Sigmoid colon (tissue), 7 donors: Measurements from ENCODE around the gene PDLIM5. TPM values are rescaled to one million over a fixed set of nuclear protein-coding genes. Genes with fewer than 3 reads are reported as not detected.
A peak's percentile ranks its signal among the peaks of the same experiment; 100 is the strongest.
"Not testable (repeated sequence)": the region's sequence is repeated elsewhere in the genome, so short reads cannot be mapped to it uniquely, and the experiment has no call there.

Experiments
- DNase-seq: peaks from one replicate; pipeline ENCODE4 v3.0.0-alpha.2; 2019
- H3K27ac ChIP-seq, 4 donors: fragments of 200-600 bp; sonication (generic); one replicate each; pipeline ENCODE4 v1.5.1; 2016 to 2019; ENCODE audit warnings: mild to moderate bottlenecking in 1 of 4
- H3K27me3 ChIP-seq, 3 donors: fragments of 200-600 bp; sonication (generic); one replicate each; pipeline ENCODE4 v1.5.1; 2019; ENCODE audit warnings: mild to moderate bottlenecking in 1 of 3
- H3K36me3 ChIP-seq, 4 donors: fragments of 200-600 bp; sonication (generic); one replicate each; pipeline ENCODE4 v1.5.1; 2016 to 2019
- H3K4me1 ChIP-seq, 4 donors: fragments of 200-600 bp; sonication (generic); one replicate each; pipeline ENCODE4 v1.5.1; 2017 to 2019
- H3K4me3 ChIP-seq, 4 donors: fragments of 200-600 bp; sonication (generic); one replicate each; pipeline ENCODE4 v1.5.1; 2017 to 2019; ENCODE audit warnings: mild to moderate bottlenecking in 2 of 4, moderate library complexity in 1 of 4
- H3K9me3 ChIP-seq, 4 donors: fragments of 200-600 bp in 3 of 4; sonication (generic) in 3 of 4; one replicate each; pipeline versions ENCODE4 v1.5.1 to v1.6.1; 2013 to 2019
- EP300 ChIP-seq, 4 donors: sonication (generic); formaldehyde crosslinking; IDR thresholded peaks; one replicate each; pipeline ENCODE4 v1.6.1; 2017; ENCODE audit warnings: antibody characterized with exemption in 4 of 4
- POLR2A ChIP-seq, 2 donors: fragments of 450-650 bp; IDR thresholded peaks; one replicate each; pipeline ENCODE4 v1.6.1; 2016; ENCODE audit warnings: antibody characterized with exemption in 2 of 2, mild to moderate bottlenecking in 2 of 2, moderate library complexity in 2 of 2
- POLR2AphosphoS5 ChIP-seq, 4 donors: sonication (generic); formaldehyde crosslinking; IDR thresholded peaks; one replicate each; pipeline ENCODE4 v1.6.1; 2017; ENCODE audit warnings: antibody characterized with exemption in 4 of 4
- WGBS, 2 donors: extraction: QIAGEN DNeasy Blood & Tissue Kit; methylation state at CpG; one replicate each; pipeline ENCODE4 v1.1.7; 2013; 5-methylcytosine and 5-hydroxymethylcytosine counted together
- intact Hi-C: fragments of 100-400 bp; cut with DNase I; formaldehyde crosslinking; loops from one replicate; pipeline ENCODE4 v1.15.1; 2023
- polyA plus RNA-seq, 3 donors: library from polyadenylated mRNA; stranded (reverse); fragments of 200-250 nt; gene quantifications; one replicate each; pipeline ENCODE4 v1.2.3, GENCODE V29; 2013
- total RNA-seq, 4 donors: library from RNA; depleted of rRNA; stranded (reverse); fragments of >200 nt; gene quantifications; one replicate each; pipeline ENCODE4 v1.1.0, GENCODE V29; 2016
- TF ChIP-seq, protein P1 (sequence below), 4 experiments: fragments of 450-650 bp in 3 of 4; fragments of 200-600 bp in 1 of 4; IDR thresholded peaks; one replicate each; pipeline ENCODE4 v1.5.1; 2016 to 2019; ENCODE audit warnings: antibody characterized with exemption in 4 of 4, mild to moderate bottlenecking in 3 of 4, moderate library complexity in 2 of 4
- donor health status: healthy with polysubstance abuse.
- donor health status: Bipolar disorder and iron deficiency.
- donor health status: healthy.

The PDLIM5 gene
- total and polyA plus RNA-seq, 7 donors, result 31.2 to 221 (median 167) TPM

DNA sequence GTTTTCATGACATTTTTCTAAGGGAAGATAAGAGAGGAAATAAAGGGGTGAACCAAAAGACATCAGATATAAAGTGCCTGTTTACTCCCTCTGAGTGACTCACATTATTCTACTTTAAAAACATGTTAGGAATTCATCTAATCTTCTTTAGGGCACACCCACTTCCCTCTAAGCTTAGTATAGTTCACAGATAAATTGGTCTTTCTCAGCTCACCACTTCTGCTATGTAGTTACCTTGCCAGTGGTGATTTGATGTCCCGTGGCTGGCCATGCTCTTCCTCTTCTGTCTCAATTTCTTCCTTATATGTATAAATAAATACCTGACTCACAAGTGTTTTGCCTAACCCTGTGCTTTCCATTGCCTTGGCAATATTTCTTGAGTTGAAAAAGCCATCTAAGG is 96.8 kb downstream of the PDLIM5 start:
- 32 to 42% methylated on average over 1 of the region's 1 CpG for WGBS, 2 donors
- intact Hi-C loops, result no loop called here
- H3K27ac ChIP-seq, result peak overlapping the region in 2 of 4 donors; percentile 15 to 50
- H3K9me3 ChIP-seq, result no peaks in the 10 kb centered on the region
- no peak for DNase-seq
- peaks cover 0 to 46% (median 33%) of the 10 kb centered on the region in 4 donors for H3K4me1 ChIP-seq
- no peaks in the 10 kb centered on the region for H3K27me3 ChIP-seq
- TF ChIP-seq POLR2A (IDR thresholded peaks at IDR 0.05) (no peak), POLR2AphosphoS5 (IDR thresholded peaks at IDR 0.05) (no peak), EP300 (IDR thresholded peaks at IDR 0.05) (no peak)
- TF ChIP-seq, protein P1, sequence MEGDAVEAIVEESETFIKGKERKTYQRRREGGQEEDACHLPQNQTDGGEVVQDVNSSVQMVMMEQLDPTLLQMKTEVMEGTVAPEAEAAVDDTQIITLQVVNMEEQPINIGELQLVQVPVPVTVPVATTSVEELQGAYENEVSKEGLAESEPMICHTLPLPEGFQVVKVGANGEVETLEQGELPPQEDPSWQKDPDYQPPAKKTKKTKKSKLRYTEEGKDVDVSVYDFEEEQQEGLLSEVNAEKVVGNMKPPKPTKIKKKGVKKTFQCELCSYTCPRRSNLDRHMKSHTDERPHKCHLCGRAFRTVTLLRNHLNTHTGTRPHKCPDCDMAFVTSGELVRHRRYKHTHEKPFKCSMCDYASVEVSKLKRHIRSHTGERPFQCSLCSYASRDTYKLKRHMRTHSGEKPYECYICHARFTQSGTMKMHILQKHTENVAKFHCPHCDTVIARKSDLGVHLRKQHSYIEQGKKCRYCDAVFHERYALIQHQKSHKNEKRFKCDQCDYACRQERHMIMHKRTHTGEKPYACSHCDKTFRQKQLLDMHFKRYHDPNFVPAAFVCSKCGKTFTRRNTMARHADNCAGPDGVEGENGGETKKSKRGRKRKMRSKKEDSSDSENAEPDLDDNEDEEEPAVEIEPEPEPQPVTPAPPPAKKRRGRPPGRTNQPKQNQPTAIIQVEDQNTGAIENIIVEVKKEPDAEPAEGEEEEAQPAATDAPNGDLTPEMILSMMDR (IDR thresholded peaks at IDR 0.05), result no peak
- no peak overlapping the region for H3K4me3 ChIP-seq
- H3K36me3 ChIP-seq, result peaks cover 0 to 5% (median 0%) of the 10 kb centered on the region in 4 donors

DNA sequence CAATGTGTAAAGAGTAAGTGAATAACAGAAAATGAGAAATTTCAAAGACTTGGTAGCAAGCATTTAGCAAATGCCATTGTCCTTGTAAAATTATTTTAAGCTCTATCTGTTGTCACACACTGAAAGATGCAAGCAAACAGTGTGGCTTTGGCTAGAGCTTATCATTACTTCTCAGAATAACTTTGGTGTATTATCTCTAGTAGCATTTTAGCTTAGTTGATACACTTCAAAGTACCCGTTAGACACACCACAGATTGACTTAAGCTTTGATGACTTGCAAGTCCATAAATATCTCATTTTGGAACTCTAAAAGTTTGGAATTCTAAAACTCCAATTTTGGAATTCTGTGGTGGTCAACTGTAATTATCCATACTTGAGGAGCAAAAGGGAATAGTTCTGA is 98.6 kb downstream of the PDLIM5 start:
- Histone ChIP-seq H3K9me3 (no peaks in the 10 kb centered on the region), H3K27ac (no peak overlapping the region), H3K4me3 (no peak overlapping the region), H3K27me3 (no peaks in the 10 kb centered on the region), H3K4me1 (peaks cover 0 to 35% (median 22%) of the 10 kb centered on the region in 4 donors), H3K36me3 (peaks cover 0 to 5% (median 0%) of the 10 kb centered on the region in 4 donors)
- DNase-seq, result no peak
- TF ChIP-seq EP300 (IDR thresholded peaks at IDR 0.05) (no peak), POLR2A (IDR thresholded peaks at IDR 0.05) (no peak), POLR2AphosphoS5 (IDR thresholded peaks at IDR 0.05) (no peak)
- TF ChIP-seq, protein P1 (IDR thresholded peaks at IDR 0.05), result no peak
- 92 to 93% methylated on average over 1 of the region's 1 CpG for WGBS, 2 donors
- intact Hi-C loops, result no loop called here

DNA sequence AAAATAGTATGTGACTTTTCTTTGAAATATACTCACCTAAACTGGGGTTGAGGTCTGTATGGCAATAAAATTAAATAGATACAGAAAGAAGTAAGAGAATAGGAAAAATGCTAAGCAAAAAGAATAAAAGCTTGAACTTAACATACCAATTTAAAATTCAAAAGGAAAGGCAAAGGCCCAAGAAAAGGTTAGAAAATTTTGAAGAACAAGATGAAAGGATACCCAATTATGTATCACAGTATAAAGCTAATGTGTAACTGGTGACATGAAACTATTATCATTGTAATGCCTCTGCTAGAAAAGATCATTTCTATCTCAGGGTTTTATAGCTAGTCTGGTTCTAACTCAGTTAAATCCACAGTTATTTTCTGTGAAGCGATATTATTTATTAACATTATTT is 99.1 kb downstream of the PDLIM5 start:
- H3K36me3 ChIP-seq, result peaks cover 0 to 5% (median 0%) of the 10 kb centered on the region in 4 donors
- no peak overlapping the region for H3K27ac ChIP-seq
- H3K9me3 ChIP-seq, result no peaks in the 10 kb centered on the region
- H3K4me1 ChIP-seq, result peaks cover 0 to 30% (median 17%) of the 10 kb centered on the region in 4 donors
- TF ChIP-seq, protein P1 (IDR thresholded peaks at IDR 0.05), result no peak
- TF ChIP-seq EP300 (IDR thresholded peaks at IDR 0.05) (no peak), POLR2AphosphoS5 (IDR thresholded peaks at IDR 0.05) (no peak), POLR2A (IDR thresholded peaks at IDR 0.05) (no peak)
- WGBS, 2 donors, result 97 to 100% methylated on average over 1 of the region's 1 CpG
- H3K27me3 ChIP-seq, result no peaks in the 10 kb centered on the region
- H3K4me3 ChIP-seq, result no peak overlapping the region
- no peak for DNase-seq
- intact Hi-C loops, result no loop called here

DNA sequence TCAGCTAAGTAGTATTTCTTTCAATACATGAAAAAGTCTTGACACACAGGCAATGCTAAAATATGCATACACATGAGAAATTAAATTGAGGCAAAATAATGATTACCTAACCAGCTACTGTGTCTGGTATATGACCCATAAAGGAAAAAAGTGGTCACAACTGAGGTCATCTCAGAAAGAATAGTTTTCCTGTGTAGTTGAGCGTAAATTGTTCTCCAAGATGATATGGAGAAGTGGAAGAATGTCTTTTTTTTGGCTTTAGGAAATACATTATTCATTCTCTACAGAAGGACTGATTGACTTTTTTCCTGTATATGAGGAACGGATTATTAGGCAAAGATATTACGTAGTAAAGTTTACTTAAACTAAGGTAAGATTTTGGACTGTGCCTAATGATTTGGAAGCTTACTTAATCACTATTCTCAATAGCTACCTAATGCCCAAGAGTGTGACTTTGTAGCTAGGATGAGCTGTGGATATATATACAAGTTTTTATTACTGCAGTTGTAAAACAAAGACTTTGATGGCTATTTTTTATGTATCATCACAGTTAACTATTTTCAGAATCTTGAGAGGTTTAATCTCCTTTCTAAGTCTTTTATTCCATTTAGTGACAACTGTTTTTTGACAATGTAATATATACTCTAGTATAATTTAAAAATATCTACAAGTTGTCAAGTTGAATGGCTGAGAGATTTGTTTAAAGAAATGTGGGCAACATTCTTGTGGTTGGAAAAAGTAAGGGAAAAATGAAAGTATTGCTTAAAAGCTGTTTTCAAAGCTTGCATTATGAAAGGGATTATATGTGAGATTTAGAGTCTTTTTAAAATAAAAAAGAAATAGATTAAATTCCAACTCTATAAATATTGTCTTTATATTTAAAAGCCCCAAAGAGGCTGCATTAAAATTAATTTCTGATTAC is 100.2 kb downstream of the PDLIM5 start:
- H3K27ac ChIP-seq, result no peak overlapping the region
- 89 to 95% methylated on average over 3 of the region's 3 CpGs for WGBS, 2 donors
- H3K4me1 ChIP-seq, result peaks cover 0 to 27% (median 14%) of the 10 kb centered on the region in 4 donors
- H3K4me3 ChIP-seq, result no peak overlapping the region
- intact Hi-C loops, result no loop called here
- H3K9me3 ChIP-seq, result no peaks in the 10 kb centered on the region
- TF ChIP-seq POLR2A (IDR thresholded peaks at IDR 0.05) (no peak), EP300 (IDR thresholded peaks at IDR 0.05) (no peak), POLR2AphosphoS5 (IDR thresholded peaks at IDR 0.05) (no peak)
- TF ChIP-seq, protein P1 (IDR thresholded peaks at IDR 0.05), result no peak
- no peaks in the 10 kb centered on the region for H3K27me3 ChIP-seq
- H3K36me3 ChIP-seq, result peaks cover 0 to 5% (median 0%) of the 10 kb centered on the region in 4 donors
- no peak for DNase-seq

DNA sequence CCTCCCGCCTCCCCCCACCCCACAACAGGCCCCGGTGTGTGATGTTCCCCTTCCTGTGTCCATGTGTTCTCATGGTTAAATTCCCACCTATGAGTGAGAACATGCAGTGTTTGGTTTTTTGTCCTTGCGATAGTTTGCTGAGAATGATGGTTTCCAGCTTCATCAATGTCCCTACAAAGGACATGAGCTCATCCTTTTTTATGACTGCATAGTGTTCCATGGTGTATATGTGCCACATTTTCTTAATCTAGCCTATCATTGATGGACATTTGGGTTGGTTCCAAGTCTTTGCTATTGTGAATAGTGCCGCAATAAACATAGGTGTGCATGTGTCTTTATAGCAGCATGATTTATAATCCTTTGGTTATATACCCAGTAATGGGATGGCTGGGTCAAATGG is 104.3 kb downstream of the PDLIM5 start:
- WGBS, 2 donors, result 84 to 96% methylated on average over 4 of the region's 4 CpGs
- H3K27ac ChIP-seq, H3K4me3 ChIP-seq, H3K36me3 ChIP-seq, DNase-seq, intact Hi-C loops, H3K9me3 ChIP-seq, H3K27me3 ChIP-seq: not testable (repeated sequence)
- H3K4me1 ChIP-seq, result peaks cover 0 to 35% (median 19%) of the 10 kb centered on the region in 4 donors

DNA sequence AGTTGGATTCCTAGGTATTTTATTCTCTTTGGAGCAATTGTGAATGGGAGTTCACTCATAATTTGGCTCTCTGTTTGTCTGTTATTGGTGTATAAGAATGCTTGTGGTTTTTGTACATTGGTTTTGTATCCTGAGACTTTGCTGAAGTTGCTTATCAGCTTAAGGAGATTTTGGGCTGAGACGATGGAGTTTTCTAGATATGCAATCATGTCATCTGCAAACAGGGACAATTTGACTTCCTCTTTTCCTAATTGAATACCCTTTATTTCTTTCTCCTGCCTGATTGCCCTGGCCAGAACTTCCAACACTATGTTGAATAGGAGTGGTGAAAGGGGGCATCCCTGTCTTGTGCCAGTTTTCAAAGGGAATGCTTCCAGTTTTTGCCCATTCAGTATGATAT is 105.9 kb downstream of the PDLIM5 start:
- intact Hi-C loops, H3K36me3 ChIP-seq, H3K27ac ChIP-seq, H3K4me3 ChIP-seq, DNase-seq, H3K27me3 ChIP-seq, H3K9me3 ChIP-seq: not testable (repeated sequence)
- 77 to 91% methylated on average over 1 of the region's 1 CpG for WGBS, 2 donors
- peaks cover 0 to 44% (median 20%) of the 10 kb centered on the region in 4 donors for H3K4me1 ChIP-seq
